Liver (tissue), 9 donors: ENCODE measurements around the gene GRM1. TPM values are rescaled to one million over a fixed set of nuclear protein-coding genes. Genes with fewer than 3 reads are reported as not detected.

Experiments
- DNase-seq: peaks from one replicate; pipeline ENCODE4 v3.0.0-alpha.2; 2017; ENCODE audit warnings: low spot score
- H3K27ac ChIP-seq, 2 donors: one replicate each; pipeline ENCODE4 v1.7.0; 2013; ENCODE audit warnings: inconsistent platforms in 2 of 2, low read length in 2 of 2, control low read depth in 1 of 2, low read depth in 1 of 2, mild to moderate bottlenecking in 1 of 2
- H3K27me3 ChIP-seq, 4 donors: one replicate each; pipeline versions ENCODE4 v1.6.1 to v1.7.0; 2013; ENCODE audit warnings: low read length in 3 of 4, inconsistent platforms in 1 of 4, mild to moderate bottlenecking in 1 of 4, moderate library complexity in 1 of 4; ENCODE audit not compliant: control insufficient read depth in 4 of 4, insufficient read depth in 4 of 4
- H3K36me3 ChIP-seq, 4 donors: one replicate each; pipeline versions ENCODE4 v1.6.1 to v1.7.0; 2013; ENCODE audit warnings: low read length in 3 of 4, mild to moderate bottlenecking in 3 of 4, low read depth in 1 of 4, moderate library complexity in 1 of 4; ENCODE audit not compliant: control insufficient read depth in 4 of 4, insufficient read depth in 3 of 4
- H3K4me1 ChIP-seq, 4 donors: one replicate each; pipeline versions ENCODE4 v1.6.1 to v1.7.0; 2013; ENCODE audit warnings: low read length in 3 of 4, mild to moderate bottlenecking in 3 of 4, moderate library complexity in 1 of 4; ENCODE audit not compliant: control insufficient read depth in 4 of 4, insufficient read depth in 4 of 4
- H3K4me3 ChIP-seq, 3 donors: one replicate each; pipeline versions ENCODE4 v1.6.1 to v1.7.0; 2013; ENCODE audit warnings: low read length in 3 of 3, control low read depth in 1 of 3, low read depth in 1 of 3, mild to moderate bottlenecking in 1 of 3
- H3K9ac ChIP-seq, 2 donors: one replicate each; pipeline ENCODE4 v1.7.0; 2013; ENCODE audit warnings: low read length in 2 of 2, mild to moderate bottlenecking in 2 of 2, moderate library complexity in 2 of 2, control low read depth in 1 of 2, low read depth in 1 of 2
- H3K9me3 ChIP-seq, 4 donors: one replicate each; pipeline versions ENCODE4 v1.6.1 to v1.7.0; 2013; ENCODE audit warnings: low read length in 3 of 4; ENCODE audit not compliant: control insufficient read depth in 4 of 4
- EGR1 ChIP-seq, 2 donors: IDR thresholded peaks; 2 replicates each; pipeline ENCODE4 v1.6.1; 2016 to 2018; ENCODE audit warnings: antibody characterized with exemption in 2 of 2, low read depth in 2 of 2
- FOXA1 ChIP-seq: IDR thresholded peaks from 2 replicates; pipeline ENCODE4 v1.6.1; 2016; ENCODE audit warnings: antibody characterized with exemption
- FOXA2 ChIP-seq: IDR thresholded peaks from 2 replicates; pipeline ENCODE4 v1.6.1; 2016; ENCODE audit warnings: antibody characterized with exemption
- GABPA ChIP-seq, 2 donors: IDR thresholded peaks in 1 of 2; conservative IDR thresholded peaks in 1 of 2; 2 replicates each; pipeline ENCODE4 v1.6.1; 2016; ENCODE audit warnings: antibody characterized with exemption in 2 of 2, mild to moderate bottlenecking in 1 of 2, moderate library complexity in 1 of 2
- HNF4A ChIP-seq, 2 donors: conservative IDR thresholded peaks; 2 replicates each; pipeline ENCODE4 v1.6.1; 2016; ENCODE audit warnings: antibody characterized with exemption in 2 of 2, mild to moderate bottlenecking in 2 of 2
- HNF4G ChIP-seq: IDR thresholded peaks from 2 replicates; pipeline ENCODE4 v1.6.1; 2016; ENCODE audit warnings: antibody characterized with exemption
- JUND ChIP-seq, 2 donors: IDR thresholded peaks; 2 replicates each; pipeline ENCODE4 v1.6.1; 2016; ENCODE audit warnings: antibody characterized with exemption in 2 of 2
- NR2F2 ChIP-seq: IDR thresholded peaks from 2 replicates; pipeline ENCODE4 v1.6.1; 2016; ENCODE audit warnings: antibody characterized with exemption
- RAD21 ChIP-seq, 2 donors: IDR thresholded peaks; 2 replicates each; pipeline ENCODE4 v1.6.1; 2016; ENCODE audit warnings: antibody characterized with exemption in 2 of 2, mild to moderate bottlenecking in 2 of 2
- RXRA ChIP-seq, 2 donors: IDR thresholded peaks; 2 replicates each; pipeline ENCODE4 v1.6.1; 2017 to 2018; ENCODE audit warnings: antibody characterized with exemption in 2 of 2, mild to moderate bottlenecking in 1 of 2
- SP1 ChIP-seq: IDR thresholded peaks from 2 replicates; pipeline ENCODE4 v1.6.1; 2018; ENCODE audit warnings: antibody characterized with exemption, mild to moderate bottlenecking
- TAF1 ChIP-seq: conservative IDR thresholded peaks from 2 replicates; pipeline ENCODE4 v1.6.1; 2016; ENCODE audit warnings: antibody characterized with exemption, mild to moderate bottlenecking
- YY1 ChIP-seq: IDR thresholded peaks from 2 replicates; pipeline ENCODE4 v1.6.1; 2016; ENCODE audit warnings: antibody characterized with exemption, mild to moderate bottlenecking
- WGBS: extraction: QIAGEN DNeasy Blood & Tissue Kit; methylation state at CpG from one replicate; pipeline ENCODE4 v1.1.7; 2013; 5-methylcytosine and 5-hydroxymethylcytosine counted together
- polyA plus RNA-seq, 2 donors: library from polyadenylated mRNA; stranded (reverse) in 1 of 2; unstranded in 1 of 2; fragments of 200-250 nt in 1 of 2; fragments of >200 nt in 1 of 2; fragmentation: Nextera tagmentation in 1 of 2; extraction: Ambion mirVana in 1 of 2; gene quantifications; one replicate each; pipeline versions ENCODE4 v1.2.1 to v1.2.3, GENCODE V29; 2013 to 2015
- total RNA-seq, 2 donors: library from RNA; depleted of rRNA; stranded (reverse); fragments of >200 nt; gene quantifications; one replicate each; pipeline ENCODE4 v1.2.3, GENCODE V29; 2014
- TF ChIP-seq, protein P1 (sequence below): fragments of 150-350 bp; IDR thresholded peaks from 2 replicates; pipeline ENCODE4 v1.5.1; 2017; ENCODE audit warnings: improper control_type of control experiment, low read depth, low read length; ENCODE audit not compliant: missing input control
- TF ChIP-seq, protein P2 (sequence below): IDR thresholded peaks from 2 replicates; pipeline ENCODE4 v1.6.1; 2016; ENCODE audit warnings: antibody characterized with exemption, mild to moderate bottlenecking
- TF ChIP-seq, protein P3 (sequence below): IDR thresholded peaks from 2 replicates; pipeline ENCODE4 v1.6.1; 2016; ENCODE audit warnings: antibody characterized with exemption
- TF ChIP-seq, protein P4 (sequence below): IDR thresholded peaks from 2 replicates; pipeline ENCODE4 v1.6.1; 2016; ENCODE audit warnings: antibody characterized with exemption
- TF ChIP-seq, protein P5 (sequence below): IDR thresholded peaks from 2 replicates; pipeline ENCODE4 v1.6.1; 2016; ENCODE audit warnings: antibody characterized with exemption
- donor health status: healthy.
- donor health status: healthy.
- donor health status: healthy.
- donor health status: healthy.
- donor health status: healthy.

Gene GRM1
- total and polyA plus RNA-seq, 4 donors: under 0.01 to 0.05 (median 0.01) TPM; not detected in 1

DNA sequence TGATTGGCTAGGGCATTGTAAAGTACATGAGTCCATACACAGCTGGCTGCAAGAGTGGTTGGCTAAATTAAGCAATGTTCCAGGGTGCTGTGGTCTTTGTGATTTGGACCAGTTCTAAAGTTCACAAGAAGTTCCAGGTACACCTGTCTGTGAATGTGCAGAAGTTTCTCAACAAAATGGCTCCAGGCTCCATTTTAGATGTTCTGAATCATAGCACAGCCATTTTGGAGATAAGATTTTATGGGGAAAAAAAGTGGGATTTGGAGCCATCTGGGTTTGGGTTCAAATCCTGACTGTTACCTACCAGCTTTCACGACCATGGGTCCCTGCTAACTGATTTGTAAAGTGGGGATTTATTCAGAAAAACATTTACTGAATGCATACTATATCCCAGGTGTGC lies 82.1 kb downstream of the GRM1 start:
- no peak overlapping the region for H3K4me3 ChIP-seq
- H3K4me1 ChIP-seq: no peaks in the 10 kb centered on the region
- TF ChIP-seq GABPA (IDR thresholded peaks at IDR 0.05 in 1 of 2, conservative IDR thresholded peaks at IDR 0.05 in 1 of 2) (no peak), YY1 (peak; percentile 68), HNF4A (conservative IDR thresholded peaks at IDR 0.05) (peak in 1 of 2 donors; percentile 37)
- H3K27me3 ChIP-seq: no peaks in the 10 kb centered on the region
- no peak overlapping the region for H3K27ac ChIP-seq
- no peaks in the 10 kb centered on the region for H3K9me3 ChIP-seq
- no peak overlapping the region for H3K9ac ChIP-seq
- WGBS: 39% methylated on average over 1 of the region's 1 CpG
- H3K36me3 ChIP-seq: no peaks in the 10 kb centered on the region
- no peak for DNase-seq

DNA sequence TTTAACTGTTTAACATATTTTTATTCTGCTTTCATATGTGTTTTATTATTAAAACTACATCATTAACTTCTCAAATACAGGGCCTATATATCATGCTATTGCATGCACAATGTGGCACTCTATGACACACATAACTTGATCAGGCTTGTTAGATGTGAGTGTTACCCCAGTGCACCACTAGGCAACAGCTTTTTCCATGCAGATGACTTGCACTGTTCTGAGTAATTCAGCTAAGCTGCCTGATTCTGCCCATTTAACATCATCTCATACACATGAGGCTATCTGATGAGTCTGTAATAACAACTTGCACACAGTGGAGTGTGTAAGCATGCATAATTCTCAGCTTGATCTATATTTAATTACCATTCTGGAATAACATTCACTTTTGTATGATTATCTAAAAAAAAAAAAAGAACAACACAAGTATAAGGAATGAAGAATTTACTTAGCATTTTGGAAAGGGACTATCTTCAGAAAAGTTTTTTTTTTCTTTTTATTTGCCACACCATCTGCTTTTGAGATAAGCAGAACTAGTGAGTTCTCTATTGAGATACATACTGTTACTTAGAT lies 83.1 kb downstream of the GRM1 start:
- Histone ChIP-seq H3K36me3 (no peaks in the 10 kb centered on the region), H3K27me3 (no peaks in the 10 kb centered on the region), H3K4me1 (no peaks in the 10 kb centered on the region), H3K27ac (no peak overlapping the region), H3K9me3 (no peaks in the 10 kb centered on the region), H3K9ac (no peak overlapping the region), H3K4me3 (no peak overlapping the region)
- DNase-seq: no peak
- TF ChIP-seq YY1 (no peak), HNF4A (conservative IDR thresholded peaks at IDR 0.05) (no peak), RXRA (IDR thresholded peaks at IDR 0.05) (no peak), GABPA (IDR thresholded peaks at IDR 0.05 in 1 of 2, conservative IDR thresholded peaks at IDR 0.05 in 1 of 2) (no peak), NR2F2 (no peak), SP1 (no peak), EGR1 (IDR thresholded peaks at IDR 0.05; ENCODE audit: low read depth in 2 of 2) (no peak), RAD21 (IDR thresholded peaks at IDR 0.05) (no peak), JUND (IDR thresholded peaks at IDR 0.05) (no peak), TAF1 (no peak), FOXA2 (no peak), HNF4G (no peak), FOXA1 (no peak)
- TF ChIP-seq, protein P1, sequence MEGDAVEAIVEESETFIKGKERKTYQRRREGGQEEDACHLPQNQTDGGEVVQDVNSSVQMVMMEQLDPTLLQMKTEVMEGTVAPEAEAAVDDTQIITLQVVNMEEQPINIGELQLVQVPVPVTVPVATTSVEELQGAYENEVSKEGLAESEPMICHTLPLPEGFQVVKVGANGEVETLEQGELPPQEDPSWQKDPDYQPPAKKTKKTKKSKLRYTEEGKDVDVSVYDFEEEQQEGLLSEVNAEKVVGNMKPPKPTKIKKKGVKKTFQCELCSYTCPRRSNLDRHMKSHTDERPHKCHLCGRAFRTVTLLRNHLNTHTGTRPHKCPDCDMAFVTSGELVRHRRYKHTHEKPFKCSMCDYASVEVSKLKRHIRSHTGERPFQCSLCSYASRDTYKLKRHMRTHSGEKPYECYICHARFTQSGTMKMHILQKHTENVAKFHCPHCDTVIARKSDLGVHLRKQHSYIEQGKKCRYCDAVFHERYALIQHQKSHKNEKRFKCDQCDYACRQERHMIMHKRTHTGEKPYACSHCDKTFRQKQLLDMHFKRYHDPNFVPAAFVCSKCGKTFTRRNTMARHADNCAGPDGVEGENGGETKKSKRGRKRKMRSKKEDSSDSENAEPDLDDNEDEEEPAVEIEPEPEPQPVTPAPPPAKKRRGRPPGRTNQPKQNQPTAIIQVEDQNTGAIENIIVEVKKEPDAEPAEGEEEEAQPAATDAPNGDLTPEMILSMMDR: no peak
- TF ChIP-seq, protein P2, sequence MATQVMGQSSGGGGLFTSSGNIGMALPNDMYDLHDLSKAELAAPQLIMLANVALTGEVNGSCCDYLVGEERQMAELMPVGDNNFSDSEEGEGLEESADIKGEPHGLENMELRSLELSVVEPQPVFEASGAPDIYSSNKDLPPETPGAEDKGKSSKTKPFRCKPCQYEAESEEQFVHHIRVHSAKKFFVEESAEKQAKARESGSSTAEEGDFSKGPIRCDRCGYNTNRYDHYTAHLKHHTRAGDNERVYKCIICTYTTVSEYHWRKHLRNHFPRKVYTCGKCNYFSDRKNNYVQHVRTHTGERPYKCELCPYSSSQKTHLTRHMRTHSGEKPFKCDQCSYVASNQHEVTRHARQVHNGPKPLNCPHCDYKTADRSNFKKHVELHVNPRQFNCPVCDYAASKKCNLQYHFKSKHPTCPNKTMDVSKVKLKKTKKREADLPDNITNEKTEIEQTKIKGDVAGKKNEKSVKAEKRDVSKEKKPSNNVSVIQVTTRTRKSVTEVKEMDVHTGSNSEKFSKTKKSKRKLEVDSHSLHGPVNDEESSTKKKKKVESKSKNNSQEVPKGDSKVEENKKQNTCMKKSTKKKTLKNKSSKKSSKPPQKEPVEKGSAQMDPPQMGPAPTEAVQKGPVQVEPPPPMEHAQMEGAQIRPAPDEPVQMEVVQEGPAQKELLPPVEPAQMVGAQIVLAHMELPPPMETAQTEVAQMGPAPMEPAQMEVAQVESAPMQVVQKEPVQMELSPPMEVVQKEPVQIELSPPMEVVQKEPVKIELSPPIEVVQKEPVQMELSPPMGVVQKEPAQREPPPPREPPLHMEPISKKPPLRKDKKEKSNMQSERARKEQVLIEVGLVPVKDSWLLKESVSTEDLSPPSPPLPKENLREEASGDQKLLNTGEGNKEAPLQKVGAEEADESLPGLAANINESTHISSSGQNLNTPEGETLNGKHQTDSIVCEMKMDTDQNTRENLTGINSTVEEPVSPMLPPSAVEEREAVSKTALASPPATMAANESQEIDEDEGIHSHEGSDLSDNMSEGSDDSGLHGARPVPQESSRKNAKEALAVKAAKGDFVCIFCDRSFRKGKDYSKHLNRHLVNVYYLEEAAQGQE: no peak
- TF ChIP-seq, protein P3, sequence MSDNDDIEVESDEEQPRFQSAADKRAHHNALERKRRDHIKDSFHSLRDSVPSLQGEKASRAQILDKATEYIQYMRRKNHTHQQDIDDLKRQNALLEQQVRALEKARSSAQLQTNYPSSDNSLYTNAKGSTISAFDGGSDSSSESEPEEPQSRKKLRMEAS: no peak
- TF ChIP-seq, protein P4, sequence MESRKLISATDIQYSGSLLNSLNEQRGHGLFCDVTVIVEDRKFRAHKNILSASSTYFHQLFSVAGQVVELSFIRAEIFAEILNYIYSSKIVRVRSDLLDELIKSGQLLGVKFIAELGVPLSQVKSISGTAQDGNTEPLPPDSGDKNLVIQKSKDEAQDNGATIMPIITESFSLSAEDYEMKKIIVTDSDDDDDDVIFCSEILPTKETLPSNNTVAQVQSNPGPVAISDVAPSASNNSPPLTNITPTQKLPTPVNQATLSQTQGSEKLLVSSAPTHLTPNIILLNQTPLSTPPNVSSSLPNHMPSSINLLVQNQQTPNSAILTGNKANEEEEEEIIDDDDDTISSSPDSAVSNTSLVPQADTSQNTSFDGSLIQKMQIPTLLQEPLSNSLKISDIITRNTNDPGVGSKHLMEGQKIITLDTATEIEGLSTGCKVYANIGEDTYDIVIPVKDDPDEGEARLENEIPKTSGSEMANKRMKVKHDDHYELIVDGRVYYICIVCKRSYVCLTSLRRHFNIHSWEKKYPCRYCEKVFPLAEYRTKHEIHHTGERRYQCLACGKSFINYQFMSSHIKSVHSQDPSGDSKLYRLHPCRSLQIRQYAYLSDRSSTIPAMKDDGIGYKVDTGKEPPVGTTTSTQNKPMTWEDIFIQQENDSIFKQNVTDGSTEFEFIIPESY: no peak
- TF ChIP-seq, protein P5, sequence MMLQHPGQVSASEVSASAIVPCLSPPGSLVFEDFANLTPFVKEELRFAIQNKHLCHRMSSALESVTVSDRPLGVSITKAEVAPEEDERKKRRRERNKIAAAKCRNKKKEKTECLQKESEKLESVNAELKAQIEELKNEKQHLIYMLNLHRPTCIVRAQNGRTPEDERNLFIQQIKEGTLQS: no peak
